Ectodermal cell (in vitro differentiated cells): ENCODE measurements around the gene CYTH2.
"Not testable (repeated sequence)": the region's sequence is repeated elsewhere in the genome, so short reads cannot be mapped to it uniquely, and the experiment has no call there.

Experiments used
- H3K27ac ChIP-seq: 2 replicates; pipeline ENCODE4 v1.7.0; 2013; ENCODE audit warnings: mild to moderate bottlenecking, low read depth, low read length; ENCODE audit not compliant: insufficient read depth, poor library complexity, severe bottlenecking
- H3K27me3 ChIP-seq: 2 replicates; pipeline ENCODE4 v1.7.0; 2013; ENCODE audit warnings: mild to moderate bottlenecking, low read length; ENCODE audit not compliant: insufficient read depth, control insufficient read depth, poor library complexity, severe bottlenecking
- H3K36me3 ChIP-seq: one replicate; pipeline ENCODE4 v1.7.0; 2013; ENCODE audit warnings: low read length; ENCODE audit not compliant: control insufficient read depth, insufficient read depth
- H3K4me1 ChIP-seq: one replicate; pipeline ENCODE4 v1.7.0; 2013; ENCODE audit warnings: low read length; ENCODE audit not compliant: control insufficient read depth, insufficient read depth
- H3K4me3 ChIP-seq: 2 replicates; pipeline ENCODE4 v1.7.0; 2013; ENCODE audit warnings: low read depth, low read length, control low read depth; ENCODE audit not compliant: insufficient read depth
- H3K9me3 ChIP-seq: 2 replicates; pipeline ENCODE4 v1.7.0; 2013; ENCODE audit warnings: mild to moderate bottlenecking, low read length, moderate library complexity; ENCODE audit not compliant: control insufficient read depth
- WGBS, 2 experiments: methylation state at CpG; one replicate each; pipeline ENCODE4 v1.1.7; 2013; ENCODE audit warnings: missing lambda C conversion rate in 2 of 2; 5-methylcytosine and 5-hydroxymethylcytosine counted together

Gene CYTH2

DNA sequence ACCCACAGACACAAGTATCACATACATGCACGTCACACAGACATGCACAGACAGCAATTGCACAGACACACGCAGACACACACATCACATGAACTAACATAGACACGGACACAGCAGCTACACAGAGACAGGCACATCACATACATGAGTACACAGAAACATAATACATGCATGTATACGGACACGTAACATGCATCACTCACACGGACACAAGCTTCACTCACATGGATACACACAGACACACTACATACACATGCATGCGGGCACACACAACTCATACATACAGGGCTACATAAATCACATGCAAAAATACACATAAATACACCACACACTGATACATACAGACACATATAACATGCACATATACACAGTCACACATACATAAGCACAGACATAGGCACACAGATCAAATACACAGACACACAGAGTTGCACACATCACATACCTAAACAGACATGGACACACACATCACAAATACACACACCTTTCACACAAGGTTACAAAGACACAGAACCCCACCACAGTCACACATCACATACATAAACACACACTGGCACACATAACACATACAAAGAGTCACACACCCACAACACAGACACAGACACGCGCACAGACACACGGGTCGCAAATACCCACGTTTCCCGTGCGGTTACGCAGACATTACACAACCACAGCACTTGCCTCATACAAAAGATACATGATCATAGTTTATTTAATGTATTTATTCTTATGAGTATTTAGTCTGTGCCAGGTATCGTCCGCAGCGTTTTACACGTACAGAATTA, 43.5 kb downstream of the CYTH2 start:
- no peak overlapping the region for H3K27ac ChIP-seq
- peaks cover 25% of the 10 kb centered on the region for H3K27me3 ChIP-seq
- peak overlapping the region; percentile 76 for H3K4me3 ChIP-seq

DNA sequence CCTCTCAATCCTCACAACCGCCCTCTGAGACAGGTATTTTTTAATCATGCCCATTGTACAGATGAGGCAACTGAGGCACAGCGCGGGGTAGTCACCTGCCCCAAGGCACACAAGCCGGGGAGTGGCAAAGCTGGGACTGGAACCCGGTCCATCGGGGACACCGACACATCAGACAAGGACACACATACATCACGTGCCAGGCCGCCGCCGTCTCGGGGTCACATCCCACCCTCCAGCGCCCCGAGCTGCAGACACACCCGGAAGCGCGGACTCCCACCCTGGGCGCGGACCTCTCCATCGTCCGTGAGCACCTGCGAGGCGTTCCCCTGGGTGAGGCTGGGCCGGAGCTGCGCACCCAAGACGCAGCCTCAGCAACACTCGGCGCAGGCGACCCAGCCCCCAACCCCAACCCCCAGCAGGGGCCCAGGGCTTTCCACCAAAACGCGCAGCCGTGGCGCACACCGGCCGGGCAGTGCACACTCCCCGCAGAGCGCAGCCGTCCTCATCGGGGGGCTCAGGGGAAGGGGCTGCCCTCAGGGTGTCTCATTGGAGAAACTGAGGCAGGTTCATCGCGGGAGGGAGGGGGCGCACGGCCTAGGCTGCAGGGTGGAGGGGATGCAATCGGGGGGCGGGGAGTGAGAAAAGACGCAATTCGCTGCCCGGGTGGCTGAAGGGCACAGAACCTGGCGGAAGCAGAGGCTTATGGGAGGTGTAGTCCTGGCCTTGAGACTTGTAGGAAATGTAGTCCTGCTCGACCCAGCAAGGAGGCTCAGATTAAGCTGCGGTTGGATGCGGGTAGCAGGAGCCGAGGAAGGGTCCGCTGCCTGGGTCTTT, 44.3 kb downstream of the CYTH2 start:
- H3K4me1 ChIP-seq: peaks cover 3% of the 10 kb centered on the region
- H3K27ac ChIP-seq: no peak overlapping the region
- WGBS, 2 experiments: 7% methylated on average over 54 of the region's 54 CpGs
- peaks cover 25% of the 10 kb centered on the region for H3K27me3 ChIP-seq
- H3K36me3 ChIP-seq: no peaks in the 10 kb centered on the region
- peak overlapping the region; percentile 76 for H3K4me3 ChIP-seq
- no peaks in the 10 kb centered on the region for H3K9me3 ChIP-seq

More for the DNA sequence above, 43.5 kb downstream of the CYTH2 start:
- H3K4me1 ChIP-seq: peaks cover 3% of the 10 kb centered on the region
- H3K36me3 ChIP-seq: no peaks in the 10 kb centered on the region
- 71 to 72% methylated on average over 19 of the region's 19 CpGs for WGBS, 2 experiments
- no peaks in the 10 kb centered on the region for H3K9me3 ChIP-seq

DNA sequence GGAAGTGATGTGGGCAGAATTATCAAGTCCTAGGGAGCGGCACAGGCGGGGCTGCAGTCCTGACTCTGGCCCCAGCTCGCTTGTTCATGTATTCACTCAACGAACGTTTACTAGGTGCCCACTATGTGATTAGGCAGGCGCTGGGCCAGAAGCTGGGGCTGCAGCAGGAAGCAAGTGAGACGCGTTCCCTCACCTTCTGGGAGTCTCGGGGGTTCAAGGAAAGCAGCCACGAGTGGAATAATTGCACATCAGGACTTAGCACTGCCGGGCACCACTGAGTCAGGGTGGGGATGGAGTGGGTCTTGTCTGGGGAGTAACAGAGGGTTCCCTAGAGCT, 44.9 kb downstream of the CYTH2 start:
- H3K27ac ChIP-seq: no peak overlapping the region
- H3K36me3 ChIP-seq: no peaks in the 10 kb centered on the region
- H3K27me3 ChIP-seq: peaks cover 25% of the 10 kb centered on the region
- H3K4me3 ChIP-seq: peak overlapping the region; percentile 76
- peaks cover 3% of the 10 kb centered on the region for H3K4me1 ChIP-seq
- no peaks in the 10 kb centered on the region for H3K9me3 ChIP-seq
- WGBS, 2 experiments: 69 to 70% methylated on average over 11 of the region's 11 CpGs

- peaks cover 21% of the 10 kb centered on the region for H3K27me3 ChIP-seq
- 84 to 85% methylated on average over 8 of the region's 8 CpGs for WGBS, 2 experiments
- no peaks in the 10 kb centered on the region for H3K9me3 ChIP-seq
- H3K4me3 ChIP-seq: no peak overlapping the region
- no peak overlapping the region for H3K27ac ChIP-seq
- H3K4me1 ChIP-seq: peaks cover 3% of the 10 kb centered on the region
- no peaks in the 10 kb centered on the region for H3K36me3 ChIP-seq
Observed at GRCh38 chr19:48516536-48516935, 47.4 kb downstream of the CYTH2 start.

DNA sequence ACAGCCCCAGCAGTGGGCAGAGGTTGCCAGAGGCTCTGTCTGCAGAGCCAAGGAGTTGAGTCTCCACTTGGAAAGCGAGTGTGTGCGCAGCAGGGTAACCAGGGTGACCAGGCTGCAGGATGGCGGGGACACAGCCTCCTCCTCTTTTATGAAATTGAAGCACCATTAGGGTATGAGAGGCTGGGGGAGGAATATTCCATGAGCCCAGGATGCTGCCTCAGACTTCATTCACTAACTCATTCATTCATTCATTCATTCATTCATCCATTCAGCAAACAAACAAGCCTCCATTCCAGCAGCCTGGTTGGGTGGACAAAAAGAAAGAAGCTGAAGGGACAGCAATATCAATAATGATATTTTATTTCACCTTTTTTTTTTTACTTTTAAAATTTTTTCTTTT, 49.0 kb downstream of the CYTH2 start:
- no peaks in the 10 kb centered on the region for H3K9me3 ChIP-seq
- 83 to 86% methylated on average over 3 of the region's 3 CpGs for WGBS, 2 experiments
- H3K4me3 ChIP-seq: no peak overlapping the region
- no peaks in the 10 kb centered on the region for H3K36me3 ChIP-seq
- peaks cover 4% of the 10 kb centered on the region for H3K27me3 ChIP-seq
- H3K4me1 ChIP-seq: no peaks in the 10 kb centered on the region
- H3K27ac ChIP-seq: peak overlapping the region; percentile 26

DNA sequence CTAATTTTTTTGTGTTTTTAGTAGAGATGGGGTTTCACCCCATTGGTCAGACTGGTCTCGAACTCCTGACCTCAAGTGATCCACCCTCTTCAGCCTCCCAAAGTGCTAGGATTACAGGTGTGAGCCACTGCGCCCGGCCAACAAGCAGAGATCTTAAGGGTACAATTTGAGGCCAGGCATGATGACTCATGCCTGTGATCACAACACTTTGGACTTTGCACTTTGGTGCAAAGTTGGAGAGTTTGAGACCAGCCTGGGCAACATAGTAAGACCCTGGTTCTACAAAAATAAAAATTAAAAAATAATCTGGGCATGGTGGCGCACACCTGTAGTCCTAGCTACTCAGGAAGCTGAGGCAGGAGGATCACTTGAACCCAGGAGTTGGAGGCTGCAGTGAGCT, 50.3 kb downstream of the CYTH2 start:
- WGBS, 2 experiments: 90 to 92% methylated on average over 4 of the region's 4 CpGs

DNA sequence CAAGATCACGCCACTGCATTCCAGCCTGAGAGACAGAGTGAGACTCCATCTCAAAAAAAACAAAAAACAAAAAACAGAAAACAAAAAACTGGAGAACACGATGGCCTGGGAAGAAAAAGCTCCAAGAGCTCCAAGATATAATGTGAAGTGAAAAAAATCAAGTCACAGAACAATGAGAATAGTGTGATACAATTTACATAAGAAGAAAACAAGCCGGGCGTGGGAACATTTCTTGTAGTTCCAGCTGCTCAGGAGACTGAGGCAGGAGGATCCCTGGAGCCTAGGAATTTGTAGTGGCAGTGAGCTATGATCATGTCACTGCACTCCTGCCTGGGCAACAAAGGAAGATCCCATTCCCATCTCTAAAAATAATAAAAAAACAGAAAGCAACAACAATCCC, 51.0 kb downstream of the CYTH2 start:
- no peak overlapping the region for H3K4me3 ChIP-seq
- 73 to 87% methylated on average over 4 of the region's 4 CpGs for WGBS, 2 experiments
- no peaks in the 10 kb centered on the region for H3K36me3 ChIP-seq
- no peaks in the 10 kb centered on the region for H3K27me3 ChIP-seq
- H3K4me1 ChIP-seq: no peaks in the 10 kb centered on the region
- no peaks in the 10 kb centered on the region for H3K9me3 ChIP-seq
- H3K27ac ChIP-seq: no peak overlapping the region

More for the DNA sequence above, 50.3 kb downstream of the CYTH2 start:
- H3K9me3 ChIP-seq, H3K27me3 ChIP-seq, H3K4me1 ChIP-seq, H3K4me3 ChIP-seq, H3K27ac ChIP-seq, H3K36me3 ChIP-seq: not testable (repeated sequence)

DNA sequence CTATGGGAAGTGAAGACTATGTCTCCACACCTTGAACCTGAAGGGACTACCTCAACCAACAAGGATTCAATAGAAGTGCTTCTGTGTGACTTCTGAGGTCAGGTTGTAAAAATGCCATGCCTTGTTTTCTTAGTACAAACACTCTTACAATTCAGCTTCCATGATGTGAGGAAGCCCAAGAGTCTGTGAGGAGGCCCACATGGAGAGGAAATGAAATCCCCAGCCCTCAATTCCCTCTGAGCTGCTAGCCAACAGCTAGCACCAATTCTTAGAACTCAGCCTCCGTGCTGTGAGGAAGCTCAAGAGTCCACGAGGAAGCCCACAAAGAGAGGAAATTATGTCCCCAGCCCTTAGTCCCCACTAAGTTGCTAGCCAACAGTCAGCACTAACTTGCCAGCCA, 55.1 kb downstream of the CYTH2 start:
- 94 to 96% methylated on average over 2 of the region's 2 CpGs for WGBS, 2 experiments
- Histone ChIP-seq H3K36me3 (no peaks in the 10 kb centered on the region), H3K9me3 (no peaks in the 10 kb centered on the region), H3K27ac (no peak overlapping the region), H3K4me1 (no peaks in the 10 kb centered on the region), H3K4me3 (no peak overlapping the region), H3K27me3 (no peaks in the 10 kb centered on the region)

DNA sequence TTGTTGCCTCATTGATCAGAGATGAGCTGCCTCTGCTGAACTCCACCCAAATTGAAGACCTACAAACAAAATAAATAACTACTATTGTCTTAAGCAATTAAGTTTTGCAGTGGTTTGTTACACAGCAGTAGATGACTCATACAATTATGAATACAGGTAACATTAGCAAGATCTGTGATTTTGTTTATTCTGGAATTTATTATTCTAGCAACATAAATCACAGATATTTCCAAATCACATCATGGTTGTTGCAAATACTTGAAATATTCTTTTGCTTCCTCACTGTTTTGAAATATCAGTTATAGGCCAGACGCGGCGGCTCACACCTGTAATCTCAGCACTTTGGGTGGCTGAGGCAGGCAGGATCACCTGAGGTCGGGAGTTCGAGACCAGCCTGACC, 55.6 kb downstream of the CYTH2 start:
- WGBS, 2 experiments: 90 to 93% methylated on average over 5 of the region's 5 CpGs
- no peak overlapping the region for H3K4me3 ChIP-seq
- H3K4me1 ChIP-seq: no peaks in the 10 kb centered on the region
- H3K27me3 ChIP-seq: no peaks in the 10 kb centered on the region
- no peaks in the 10 kb centered on the region for H3K36me3 ChIP-seq
- no peak overlapping the region for H3K27ac ChIP-seq
- no peaks in the 10 kb centered on the region for H3K9me3 ChIP-seq

DNA sequence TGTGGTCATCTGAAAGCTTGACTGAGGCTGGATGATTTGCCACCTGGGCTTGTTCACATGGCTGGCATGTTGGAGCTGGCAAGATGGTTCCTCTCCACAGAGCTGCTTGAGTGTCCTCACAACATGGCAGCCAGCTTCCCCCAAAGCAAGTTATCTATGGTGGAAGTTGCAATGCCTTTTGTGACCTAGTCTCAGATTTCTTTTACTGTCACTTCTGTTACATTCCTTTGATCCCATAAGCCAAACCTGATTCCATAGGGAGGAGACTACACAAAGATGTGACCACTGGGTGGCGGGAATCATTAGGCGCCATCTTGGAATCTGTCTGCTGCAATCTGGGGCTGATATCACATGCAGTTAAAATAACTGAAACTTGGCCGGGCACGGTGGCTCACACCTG, 60.0 kb downstream of the CYTH2 start:
- Histone ChIP-seq H3K9me3 (no peaks in the 10 kb centered on the region), H3K27me3 (no peaks in the 10 kb centered on the region), H3K4me1 (no peaks in the 10 kb centered on the region), H3K4me3 (no peak overlapping the region), H3K27ac (no peak overlapping the region), H3K36me3 (no peaks in the 10 kb centered on the region)
- 86 to 94% methylated on average over 4 of the region's 4 CpGs for WGBS, 2 experiments
